ENCODE data around the gene MVB12B.

GRCh38 chr9:126531591-126531990, 205.0 kb downstream of the MVB12B start:
- TF ChIP-seq CTCF (conservative IDR thresholded peaks at IDR 0.05; ENCODE audit: low read length) = no peak
- no peak for TF ChIP-seq EZH2phosphoT487 (IDR thresholded peaks at IDR 0.05; ENCODE audit: borderline replicate concordance)

Measured in Loucy (cell line).